GM21737 (cell line): ENCODE measurements around the gene RPE.

Source experiments
- ATAC-seq: cut with Tn5 transposase; IDR thresholded peaks from one replicate; pipeline ENCODE4 v1.9.1; 2021; ENCODE audit warnings: mild to moderate bottlenecking, moderate library complexity; ENCODE audit not compliant: unreplicated experiment

The RPE gene

DNA sequence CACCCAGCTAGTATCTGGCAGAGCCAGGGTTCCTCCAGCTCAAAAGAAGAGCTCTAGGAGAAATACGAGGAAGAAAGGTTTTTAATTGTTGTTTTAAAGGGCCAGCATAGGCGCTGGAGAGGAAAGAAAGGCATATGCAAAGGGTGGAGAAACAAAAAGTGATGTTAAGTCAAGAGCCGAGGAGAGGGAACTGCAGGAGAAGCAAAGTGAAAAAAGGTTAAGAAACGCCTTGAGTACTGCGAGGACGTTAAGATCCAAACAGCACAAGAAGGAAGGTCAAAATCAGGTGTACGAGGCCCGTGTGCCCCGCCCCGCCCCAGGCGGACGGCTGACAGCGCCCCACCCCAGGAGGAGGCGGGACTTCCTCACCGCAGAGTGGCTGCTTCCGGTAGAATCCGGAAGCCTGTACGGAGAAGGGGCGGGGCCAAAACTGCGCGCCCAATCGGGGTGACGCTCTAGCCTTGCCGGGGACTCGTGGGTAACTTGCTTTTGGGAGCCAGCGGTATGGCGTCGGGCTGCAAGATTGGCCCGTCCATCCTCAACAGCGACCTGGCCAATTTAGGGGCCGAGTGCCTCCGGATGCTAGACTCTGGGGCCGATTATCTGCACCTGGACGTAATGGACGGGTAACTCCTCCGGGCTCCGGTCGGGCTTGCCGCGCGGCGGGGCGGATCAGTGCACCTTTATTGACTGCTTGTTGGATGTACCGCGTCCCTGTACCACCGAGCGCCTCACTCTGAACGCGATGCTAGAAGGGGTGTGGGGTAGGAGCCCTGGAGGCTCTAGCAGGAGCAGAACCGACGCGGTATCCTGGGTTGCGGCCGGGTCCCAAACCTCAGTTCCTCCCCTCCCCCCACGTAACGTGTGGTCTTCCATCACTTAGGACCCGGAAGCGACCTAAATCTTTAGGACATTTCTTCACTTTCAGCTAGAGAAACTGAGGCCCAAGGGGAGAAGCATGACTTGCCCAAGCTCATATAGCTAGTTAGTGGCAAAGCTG lies at the start of gene RPE:
Gene RPE (plus strand): TSS at position 481 of the 1,000 bp plus-strand sequence. CDS start 24 bp downstream, at position 505.
- ATAC-seq: peak; percentile 99

DNA sequence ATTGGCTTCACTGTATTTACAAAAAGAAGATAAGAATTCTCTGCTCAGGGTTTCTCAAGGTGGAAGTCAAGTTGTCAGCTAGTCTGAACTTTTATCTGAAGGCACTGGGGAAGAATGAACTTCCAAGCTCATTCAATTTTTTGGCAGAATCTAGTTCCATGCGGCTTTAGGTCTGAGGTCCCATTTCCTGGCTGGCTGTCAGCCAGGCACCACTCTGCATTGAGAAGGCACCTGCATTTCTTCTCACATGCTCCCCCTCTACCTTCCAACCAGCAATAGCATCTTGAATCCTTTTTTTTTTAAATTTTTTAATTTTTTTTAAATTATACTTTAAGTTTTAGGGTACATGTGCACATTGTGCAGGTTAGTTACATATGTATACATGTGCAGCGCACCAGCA lies 46.2 kb upstream of the RPE start:
- no peak for ATAC-seq

DNA sequence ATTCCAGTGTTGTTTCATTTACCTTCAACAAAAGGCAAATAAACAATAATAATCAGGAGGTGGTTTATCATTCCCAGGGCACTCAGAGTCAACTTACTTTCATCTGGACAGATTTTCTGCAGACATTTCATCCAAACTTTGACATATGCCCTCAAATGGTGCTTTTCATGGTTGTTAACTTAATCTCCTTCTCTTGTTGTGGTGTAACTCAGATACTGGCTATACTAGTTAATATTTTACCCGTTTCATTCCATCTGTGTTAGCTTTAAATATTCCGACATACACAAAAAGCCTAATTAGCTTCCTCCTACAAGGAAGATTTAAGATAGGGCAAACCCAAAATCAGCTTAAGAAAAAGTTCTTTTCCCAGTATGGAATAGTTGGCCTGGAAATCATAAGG lies 44.4 kb upstream of the RPE start:
- no peak for ATAC-seq

- ATAC-seq: no peak
Observed at GRCh38 chr2:209960045-209960444, 42.4 kb upstream of the RPE start.

- ATAC-seq: peak; percentile 89
Observed at GRCh38 chr2:209960676-209961630, 41.5 kb upstream of the RPE start.

DNA sequence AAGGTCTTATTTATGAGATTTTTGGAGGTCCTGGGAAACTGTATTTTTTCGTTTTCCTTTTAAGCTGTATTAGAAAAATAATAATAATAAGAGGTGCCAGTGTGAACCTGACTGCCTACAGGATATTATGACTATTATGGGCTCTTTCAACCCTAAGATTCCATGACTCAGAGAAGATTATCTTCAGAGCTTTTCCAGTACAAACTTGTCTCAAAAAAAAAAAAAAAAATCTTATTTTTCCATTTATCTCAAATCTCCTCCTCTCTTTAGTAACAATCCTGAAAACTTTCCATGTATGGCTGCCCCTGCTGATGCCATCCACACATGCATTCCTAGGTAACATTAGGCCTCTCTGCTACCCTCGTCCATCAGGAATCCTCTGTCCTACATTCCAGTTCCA lies 36.7 kb upstream of the RPE start:
- no peak for ATAC-seq

GRCh38 chr2:209969692-209970091 lies 32.7 kb upstream of the RPE start:
- ATAC-seq: no peak

DNA sequence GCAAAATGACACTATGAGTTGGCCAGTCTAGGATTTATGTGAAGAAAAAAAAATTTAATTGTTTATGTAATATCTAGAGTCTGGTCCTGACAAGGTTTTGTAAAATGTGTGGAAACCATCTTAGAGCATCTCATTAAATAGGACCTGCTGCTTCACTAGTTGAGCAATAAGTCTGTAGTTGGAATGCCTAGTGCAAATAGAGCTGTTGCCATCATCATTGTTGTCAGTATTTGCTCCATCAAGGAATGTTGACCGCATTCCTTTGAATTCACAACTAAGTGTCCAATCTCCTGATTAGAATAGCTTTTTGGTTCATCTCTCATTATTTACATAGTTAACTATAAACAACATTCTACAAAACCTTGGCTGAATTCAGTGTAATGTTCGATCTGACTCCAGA lies 32.2 kb upstream of the RPE start:
- no peak for ATAC-seq

GRCh38 chr2:209970711-209971110 lies 31.7 kb upstream of the RPE start:
- no peak for ATAC-seq

GRCh38 chr2:209973328-209973727 lies 29.1 kb upstream of the RPE start:
- ATAC-seq: no peak

GRCh38 chr2:209974576-209974975 lies 27.9 kb upstream of the RPE start:
- ATAC-seq: no peak

- peak; percentile 84 for ATAC-seq
Observed at GRCh38 chr2:209976698-209977385, 25.6 kb upstream of the RPE start.

GRCh38 chr2:209977386-209978239 lies 24.8 kb upstream of the RPE start:
- peak; percentile 43 for ATAC-seq

DNA sequence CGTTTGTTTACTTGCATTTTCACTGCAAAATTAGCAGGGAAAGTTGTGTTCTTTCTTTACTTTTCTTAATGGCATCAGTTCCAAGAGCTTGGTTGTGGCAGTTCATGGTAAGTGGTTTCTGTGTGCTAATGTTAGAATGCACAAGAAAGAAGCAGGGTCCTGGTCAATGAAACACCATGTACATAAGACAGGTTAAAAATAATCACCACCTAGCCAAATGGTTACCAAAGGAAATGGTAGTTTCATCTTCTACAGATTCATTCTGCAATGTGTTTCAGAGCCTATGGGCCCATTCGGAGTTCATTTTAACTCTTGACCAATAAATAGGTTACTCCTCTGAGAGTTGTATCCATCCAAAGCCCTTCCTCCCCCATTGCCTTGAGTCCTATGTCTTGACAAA lies 18.1 kb upstream of the RPE start:
- ATAC-seq: no peak

GRCh38 chr2:209985874-209986273 lies 16.6 kb upstream of the RPE start:
- no peak for ATAC-seq

DNA sequence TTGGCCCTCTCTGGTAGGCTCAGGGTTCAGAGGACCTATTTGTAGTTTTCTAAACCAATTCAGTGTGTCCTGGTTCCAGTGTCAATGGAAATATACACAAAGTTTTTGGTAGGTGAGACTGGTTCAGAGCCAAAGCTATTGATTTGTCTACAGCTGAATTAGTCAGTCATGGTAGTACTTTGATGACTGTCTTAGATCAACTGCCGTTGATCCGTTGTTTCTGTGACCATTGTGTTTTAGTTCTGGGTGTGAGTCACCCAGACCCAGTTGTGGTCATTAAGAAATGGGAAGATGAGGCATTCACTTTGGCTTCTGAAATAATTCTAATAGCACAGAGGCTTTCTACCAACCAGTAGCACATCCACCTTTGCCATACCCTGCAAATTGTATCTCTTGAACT lies 16.0 kb upstream of the RPE start:
- no peak for ATAC-seq

GRCh38 chr2:209988010-209988409 lies 14.4 kb upstream of the RPE start:
- no peak for ATAC-seq

DNA sequence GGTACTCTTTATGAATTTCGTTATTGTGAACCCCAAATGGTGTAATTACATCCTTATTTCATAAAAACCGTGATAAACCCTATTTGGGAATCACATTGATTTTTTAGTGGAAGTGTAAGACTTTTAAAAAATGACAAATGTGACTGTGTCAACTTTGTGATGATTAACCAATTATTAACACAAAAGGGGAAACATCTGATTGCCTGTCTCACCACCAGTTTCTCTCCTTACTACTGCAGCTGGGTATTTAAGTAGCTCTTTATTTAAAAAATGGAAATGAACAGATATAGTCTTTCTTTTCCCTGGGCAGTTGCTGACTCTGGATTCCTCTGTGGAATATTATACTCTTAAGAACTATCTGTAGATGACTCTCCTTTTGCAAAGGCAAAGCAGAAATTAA lies 11.6 kb upstream of the RPE start:
- ATAC-seq: no peak

GRCh38 chr2:209993968-209994367 lies 8.5 kb upstream of the RPE start:
- ATAC-seq: no peak

GRCh38 chr2:209998596-209998995 lies 3.8 kb upstream of the RPE start:
- ATAC-seq: no peak
